Activated CD4-positive, alpha-beta T cell treated with anti-CD3 and anti-CD28 coated beads, Interleukin-2, amount 50 U/mL, for 16 hours (primary cell): ENCODE measurements around the gene DPF3.

Experiments used
- DNase-seq: peaks from one replicate; pipeline ENCODE4 v3.0.0-alpha.2; 2020

Gene DPF3

GRCh38 chr14:72634691-72635616 lies 258.9 kb downstream of the DPF3 start:
- no peak for DNase-seq

GRCh38 chr14:72633551-72633950 lies 260.4 kb downstream of the DPF3 start:
- DNase-seq = no peak

- no peak for DNase-seq
These were observed 261.2 kb downstream of the DPF3 start for GRCh38 chr14:72632727-72633126.

GRCh38 chr14:72631401-72631800 lies 262.5 kb downstream of the DPF3 start:
- DNase-seq = no peak

- no peak for DNase-seq
These were observed 263.5 kb downstream of the DPF3 start for GRCh38 chr14:72630374-72630773.

- no peak for DNase-seq
These were observed 264.4 kb downstream of the DPF3 start for GRCh38 chr14:72629534-72629933.

- peak; percentile 8 for DNase-seq
These were observed 268.2 kb downstream of the DPF3 start for GRCh38 chr14:72625689-72626088.

GRCh38 chr14:72621387-72622065 lies 272.4 kb downstream of the DPF3 start:
- no peak for DNase-seq

- no peak for DNase-seq
These were observed 274.0 kb downstream of the DPF3 start for GRCh38 chr14:72619881-72620280.

- no peak for DNase-seq
These were observed 274.8 kb downstream of the DPF3 start for GRCh38 chr14:72619111-72619571.

GRCh38 chr14:72618424-72618823 lies 275.5 kb downstream of the DPF3 start:
- no peak for DNase-seq

GRCh38 chr14:72617391-72618031 lies 276.4 kb downstream of the DPF3 start:
- DNase-seq = no peak

GRCh38 chr14:72616811-72617210 lies 277.1 kb downstream of the DPF3 start:
- DNase-seq = no peak

- DNase-seq = no peak
These were observed 277.6 kb downstream of the DPF3 start for GRCh38 chr14:72616294-72616693.

- DNase-seq = no peak
These were observed 278.3 kb downstream of the DPF3 start for GRCh38 chr14:72615451-72616121.

GRCh38 chr14:72614891-72615415 lies 278.9 kb downstream of the DPF3 start:
- no peak for DNase-seq

GRCh38 chr14:72614365-72614764 lies 279.5 kb downstream of the DPF3 start:
- no peak for DNase-seq

- no peak for DNase-seq
These were observed 280.0 kb downstream of the DPF3 start for GRCh38 chr14:72613975-72614319.

- DNase-seq = no peak
These were observed 280.5 kb downstream of the DPF3 start for GRCh38 chr14:72613231-72613974.

GRCh38 chr14:72612041-72612440 lies 281.9 kb downstream of the DPF3 start:
- DNase-seq = no peak

GRCh38 chr14:72611506-72611905 lies 282.4 kb downstream of the DPF3 start:
- no peak for DNase-seq

GRCh38 chr14:72610831-72611200 lies 283.1 kb downstream of the DPF3 start:
- DNase-seq = no peak
